NCI-H82 treated with DMSO at 0.1 percent for 48 hours (cell line): ENCODE measurements around the gene SARM1.

Experiments
- DNase-seq: peaks from one replicate; lab custom pipeline; 2025; ENCODE audit not compliant: unreplicated experiment; lab: John Stamatoyannopoulos, UW

The SARM1 gene

DNA sequence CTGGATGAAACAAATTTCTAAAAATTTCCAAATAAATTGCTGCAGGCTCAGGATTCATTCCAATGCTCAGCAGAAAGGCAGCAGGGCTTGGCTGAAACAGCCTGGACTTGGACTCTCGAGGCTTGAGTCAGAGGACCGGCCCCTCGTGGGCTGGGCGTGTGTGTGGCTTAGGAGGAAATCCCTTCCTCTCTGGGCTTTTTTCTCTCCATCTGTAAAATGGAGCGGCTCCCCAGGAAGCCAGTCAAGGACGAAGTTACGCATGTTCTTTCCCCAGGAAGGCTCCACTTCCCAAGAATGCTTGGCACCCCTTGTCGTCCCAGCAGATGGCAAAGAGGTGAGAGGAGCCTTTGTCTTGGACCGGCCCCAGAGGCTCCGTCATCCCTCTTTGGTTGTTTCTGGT is 21.0 kb downstream of the SARM1 start:
- no peak for DNase-seq

DNA sequence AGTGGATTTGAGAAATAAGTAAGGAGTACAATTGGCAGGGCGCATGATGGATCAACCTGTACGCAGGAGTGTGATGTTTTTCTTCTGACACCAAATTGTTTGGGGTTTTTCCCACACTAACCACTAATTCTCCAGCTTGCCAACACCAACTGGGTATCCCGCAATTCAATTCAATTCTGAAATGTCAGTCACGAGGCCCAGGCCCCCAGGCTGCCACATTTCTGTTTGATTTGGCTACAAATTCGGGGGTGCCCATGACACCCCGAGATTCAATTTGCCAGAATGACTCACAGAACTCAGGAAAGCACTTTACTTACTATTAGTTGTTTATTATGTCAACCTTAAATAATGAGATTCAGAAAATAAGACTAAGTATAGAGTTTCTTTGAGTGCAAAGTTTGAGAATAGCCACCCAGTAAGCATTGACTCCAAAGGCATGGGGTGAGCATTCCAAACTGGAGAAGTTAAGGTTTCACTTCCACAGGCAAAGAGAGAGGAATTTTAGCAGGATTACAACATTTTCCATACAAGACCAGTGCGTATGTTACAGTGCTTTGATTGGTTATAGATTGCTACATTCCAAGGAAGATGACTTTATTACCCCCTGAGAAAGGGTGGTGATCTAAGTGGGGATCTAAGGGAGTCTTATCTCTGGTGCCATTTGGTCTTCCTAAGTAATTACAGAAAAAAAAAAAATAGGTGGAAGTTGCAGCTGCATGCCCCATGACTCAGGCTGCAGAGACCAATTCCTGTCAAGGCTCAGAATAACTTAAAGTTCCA is 23.0 kb downstream of the SARM1 start:
- DNase-seq = no peak

DNA sequence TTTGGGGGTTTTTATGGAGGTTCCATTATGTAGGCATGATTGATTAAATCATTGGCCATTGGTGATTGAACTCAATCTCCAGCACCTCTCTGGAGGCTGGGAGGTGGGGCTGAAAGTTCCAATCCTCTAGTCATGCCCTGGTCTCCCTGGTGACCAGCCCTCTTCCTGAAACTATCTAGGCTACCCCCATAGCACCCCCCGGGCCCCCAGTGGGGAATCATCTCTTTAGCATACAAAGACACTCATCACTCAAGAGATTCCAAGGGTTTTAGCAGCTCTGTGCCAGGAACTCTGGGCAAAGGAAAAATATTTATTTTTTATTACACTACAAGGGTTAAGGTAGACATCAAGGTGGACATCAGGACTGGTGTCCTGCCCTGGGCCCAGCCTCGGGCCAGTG is 23.9 kb downstream of the SARM1 start:
- no peak for DNase-seq

DNA sequence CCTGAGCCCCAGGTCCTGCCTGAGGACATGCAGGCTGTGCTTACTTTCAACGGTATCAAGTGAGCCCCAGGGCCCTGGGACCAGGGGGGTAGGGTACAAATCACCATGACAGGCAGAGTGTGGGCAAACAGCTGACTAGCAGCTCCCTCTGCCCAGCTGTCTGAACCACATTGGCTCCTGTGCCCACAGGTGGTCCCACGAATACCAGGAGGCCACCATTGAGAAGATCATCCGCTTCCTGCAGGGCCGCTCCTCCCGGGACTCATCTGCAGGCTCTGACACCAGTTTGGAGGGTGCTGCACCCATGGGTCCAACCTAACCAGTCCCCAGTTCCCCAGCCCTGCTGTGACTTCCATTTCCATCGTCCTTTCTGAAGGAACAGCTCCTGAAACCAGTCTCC is 24.5 kb downstream of the SARM1 start:
- DNase-seq = no peak

DNA sequence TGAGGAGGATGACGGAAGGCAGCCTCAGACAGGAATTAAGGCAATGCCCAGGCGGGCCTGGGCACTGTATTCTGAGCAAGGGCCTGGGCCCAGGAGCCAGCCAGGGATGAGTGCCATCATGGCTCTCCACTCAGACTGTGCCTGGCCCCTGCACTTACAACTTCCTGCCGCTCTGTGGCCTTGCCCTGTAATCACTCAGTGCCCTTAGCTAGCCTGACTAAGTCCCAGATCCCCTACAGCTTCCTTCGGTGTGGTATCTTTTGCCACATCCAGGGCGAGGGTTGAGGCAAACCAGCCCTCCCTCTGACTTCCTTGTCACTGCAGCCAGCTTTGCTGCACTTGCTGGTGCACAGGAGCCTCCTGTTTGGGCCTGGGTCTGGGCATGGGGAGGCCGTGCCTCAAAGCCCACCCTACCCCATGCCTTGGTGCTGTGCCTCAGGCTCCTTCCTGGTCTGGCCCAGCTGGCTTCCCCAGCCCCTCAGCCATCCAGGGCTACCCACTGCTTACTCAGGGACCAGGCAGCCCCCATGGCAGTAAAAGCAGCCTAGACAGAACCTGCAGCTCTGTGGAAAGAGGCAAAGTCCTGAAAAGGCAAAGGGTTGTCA is 25.2 kb downstream of the SARM1 start:
- no peak for DNase-seq

DNA sequence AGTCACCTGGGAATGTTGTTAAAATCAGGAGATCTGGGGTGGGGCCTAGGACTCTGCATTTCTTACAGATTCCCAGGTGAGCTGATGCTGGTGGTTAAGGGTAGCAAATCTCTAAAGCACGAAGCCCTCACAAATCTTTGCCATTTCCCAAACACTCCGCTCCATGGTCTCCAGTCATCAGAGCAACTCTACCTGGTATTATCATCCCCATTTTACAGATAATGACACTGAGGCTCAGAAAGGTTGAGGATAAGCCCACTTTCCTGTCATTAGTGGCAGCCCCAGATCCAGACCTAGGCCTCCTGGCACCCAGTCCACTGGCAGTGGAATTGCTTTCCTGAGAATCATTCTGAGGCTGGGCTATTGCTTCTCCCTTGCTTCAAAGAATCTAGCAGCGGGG is 25.8 kb downstream of the SARM1 start:
- DNase-seq = no peak

DNA sequence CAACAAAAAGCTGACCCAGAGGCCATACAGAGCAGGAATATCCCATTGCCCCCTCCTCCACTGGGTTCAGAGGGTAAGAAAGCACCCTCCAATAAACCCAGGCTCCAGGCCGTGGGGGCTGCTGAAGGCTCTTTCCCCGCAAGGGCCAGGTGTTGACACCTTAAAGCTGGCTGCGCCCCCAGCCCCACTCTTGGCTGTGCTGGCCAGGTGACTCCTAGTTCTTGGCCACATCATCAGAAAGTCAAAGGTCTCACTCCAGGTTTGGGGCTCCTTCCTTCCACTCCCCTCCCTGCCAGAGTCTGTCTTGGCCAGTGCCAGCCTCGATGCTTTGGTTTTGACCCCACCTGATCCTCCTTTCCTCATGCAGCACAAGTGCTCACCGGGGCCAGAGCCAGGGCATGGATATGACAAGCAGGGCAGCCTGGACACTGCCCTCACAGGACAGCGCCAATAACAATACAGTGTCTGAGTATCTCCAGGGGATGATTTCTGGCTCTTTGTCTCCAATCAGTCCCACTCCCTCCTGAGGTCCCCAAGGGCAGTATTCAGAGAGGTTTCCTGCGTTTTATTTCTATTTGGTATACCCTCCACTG is 26.3 kb downstream of the SARM1 start:
- no peak for DNase-seq

DNA sequence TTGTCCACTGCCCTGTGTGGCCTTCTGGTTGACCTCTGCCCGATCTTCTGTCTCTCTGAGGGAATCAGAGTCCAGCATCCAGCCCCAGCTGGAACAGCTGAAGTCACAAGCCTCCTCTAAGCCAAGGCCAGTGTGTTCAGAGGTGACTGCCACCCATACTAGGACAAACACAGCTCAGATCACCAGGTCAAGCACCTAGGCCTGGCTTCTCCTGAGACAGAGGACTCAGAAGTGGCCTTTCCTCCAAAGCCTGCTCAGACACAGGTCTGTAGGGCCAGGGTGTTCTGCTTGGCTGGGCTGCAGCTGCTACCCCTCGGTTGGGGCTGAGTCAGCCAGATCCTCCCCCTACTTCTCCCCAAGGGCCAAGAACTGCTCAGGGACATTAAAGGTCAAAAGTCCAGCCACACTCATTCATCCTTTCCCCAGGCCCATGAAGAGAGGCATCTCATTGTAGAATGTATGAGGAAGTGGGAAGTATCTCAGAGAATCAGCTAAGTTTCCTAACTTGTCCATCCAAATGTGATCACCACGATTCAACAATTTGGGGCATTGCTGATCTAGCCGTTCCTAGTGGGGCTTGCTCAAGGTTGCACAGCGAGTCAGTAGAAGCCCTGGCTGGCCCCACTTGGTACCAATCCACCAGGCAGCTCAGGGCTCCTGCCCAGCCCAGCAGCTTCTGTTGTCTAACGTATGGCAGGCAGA is 26.9 kb downstream of the SARM1 start:
- no peak for DNase-seq

DNA sequence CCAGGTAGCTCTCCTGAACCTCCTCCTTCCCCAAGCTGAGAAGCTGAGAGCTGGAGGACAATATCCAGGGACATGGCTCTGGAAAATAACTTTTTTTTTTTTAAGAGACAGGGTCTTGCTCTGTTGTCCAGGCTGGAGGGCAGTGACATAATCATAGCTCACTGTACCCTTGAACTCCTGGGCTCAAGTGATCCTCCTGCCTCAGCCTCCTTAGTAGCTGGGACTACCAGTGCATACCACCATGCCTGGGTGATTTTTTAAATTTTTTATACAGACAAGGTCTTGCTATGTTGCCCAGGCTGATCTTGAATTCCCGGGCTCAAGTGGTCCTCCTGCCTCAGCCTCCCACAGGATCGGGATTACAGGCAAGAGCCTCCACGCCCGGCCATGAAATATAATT is 28.3 kb downstream of the SARM1 start:
- DNase-seq = no peak

DNA sequence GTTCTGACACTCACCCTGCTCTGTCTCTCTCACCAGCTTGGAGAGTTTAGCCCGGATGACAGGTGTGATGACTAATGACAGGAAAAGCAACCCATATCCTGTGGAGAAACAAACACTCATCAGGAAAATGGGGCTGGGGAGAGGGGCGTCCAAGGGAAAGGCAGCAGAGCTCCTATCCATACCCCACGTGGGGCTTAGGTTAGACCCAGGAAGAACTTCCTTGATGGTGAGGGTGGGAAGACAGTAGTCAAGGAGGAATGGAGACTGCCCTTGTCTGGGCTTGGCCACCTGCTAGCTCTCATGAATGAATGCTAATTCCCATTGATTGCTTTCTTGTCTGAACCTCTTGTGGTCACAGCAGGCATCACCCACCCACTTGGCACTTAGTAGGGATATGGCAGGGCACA is 30.7 kb downstream of the SARM1 start:
- DNase-seq = no peak

DNA sequence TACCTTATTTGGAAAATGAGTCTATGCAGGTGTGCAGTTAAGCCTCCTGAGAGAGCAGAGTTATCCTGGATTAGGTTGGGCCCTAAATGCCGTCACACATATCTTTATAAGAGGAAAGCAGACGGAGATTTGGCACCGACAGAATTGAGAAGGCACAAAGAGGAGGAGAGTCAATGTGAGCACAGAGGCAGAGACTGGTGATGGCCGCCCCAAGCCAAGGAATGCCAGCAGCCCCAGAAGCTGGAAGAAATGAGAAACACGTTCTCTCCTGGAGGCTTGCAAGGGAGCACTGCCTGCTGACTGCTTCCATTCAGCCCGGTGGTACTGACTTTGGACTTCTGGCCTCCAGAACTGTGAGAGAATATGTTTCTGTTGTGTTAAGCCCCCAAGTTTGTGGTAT is 31.4 kb downstream of the SARM1 start:
- DNase-seq = no peak

DNA sequence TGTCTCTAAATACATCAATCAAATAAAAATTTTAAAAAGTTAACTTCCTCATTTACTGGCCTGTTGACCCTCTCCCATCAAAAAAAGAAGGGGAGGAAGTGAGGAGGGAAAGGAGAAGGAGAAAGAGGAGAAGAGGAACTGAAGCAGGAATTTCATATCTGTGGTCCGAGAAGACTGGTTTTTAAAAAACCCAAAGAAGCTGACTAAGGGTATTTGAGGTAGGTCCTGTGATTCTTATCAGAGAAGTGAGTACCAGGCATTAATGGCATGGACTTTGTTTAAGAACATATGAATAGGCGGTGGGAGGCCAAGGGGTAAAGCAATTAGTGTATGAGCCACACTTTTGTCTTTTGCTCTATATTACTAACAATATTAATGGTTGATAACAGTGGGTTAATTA is 32.5 kb downstream of the SARM1 start:
- DNase-seq = no peak

DNA sequence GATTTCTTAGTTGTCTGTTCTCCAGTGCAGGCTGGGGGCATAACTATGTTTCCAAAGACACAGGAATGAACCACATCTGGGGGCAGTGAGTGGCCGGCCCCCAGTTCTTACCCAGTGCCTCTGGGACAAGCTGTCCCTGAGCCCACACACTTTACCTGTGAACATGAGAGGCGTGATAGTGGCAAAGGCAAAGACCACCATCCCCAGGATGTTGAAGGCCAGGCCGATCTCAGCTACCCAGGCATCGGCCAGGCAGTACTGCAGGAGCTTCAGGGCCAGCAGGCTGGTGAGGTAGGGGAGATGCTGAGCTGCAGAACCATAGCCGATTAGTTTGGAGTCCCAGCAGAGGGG is 32.9 kb downstream of the SARM1 start:
- no peak for DNase-seq

DNA sequence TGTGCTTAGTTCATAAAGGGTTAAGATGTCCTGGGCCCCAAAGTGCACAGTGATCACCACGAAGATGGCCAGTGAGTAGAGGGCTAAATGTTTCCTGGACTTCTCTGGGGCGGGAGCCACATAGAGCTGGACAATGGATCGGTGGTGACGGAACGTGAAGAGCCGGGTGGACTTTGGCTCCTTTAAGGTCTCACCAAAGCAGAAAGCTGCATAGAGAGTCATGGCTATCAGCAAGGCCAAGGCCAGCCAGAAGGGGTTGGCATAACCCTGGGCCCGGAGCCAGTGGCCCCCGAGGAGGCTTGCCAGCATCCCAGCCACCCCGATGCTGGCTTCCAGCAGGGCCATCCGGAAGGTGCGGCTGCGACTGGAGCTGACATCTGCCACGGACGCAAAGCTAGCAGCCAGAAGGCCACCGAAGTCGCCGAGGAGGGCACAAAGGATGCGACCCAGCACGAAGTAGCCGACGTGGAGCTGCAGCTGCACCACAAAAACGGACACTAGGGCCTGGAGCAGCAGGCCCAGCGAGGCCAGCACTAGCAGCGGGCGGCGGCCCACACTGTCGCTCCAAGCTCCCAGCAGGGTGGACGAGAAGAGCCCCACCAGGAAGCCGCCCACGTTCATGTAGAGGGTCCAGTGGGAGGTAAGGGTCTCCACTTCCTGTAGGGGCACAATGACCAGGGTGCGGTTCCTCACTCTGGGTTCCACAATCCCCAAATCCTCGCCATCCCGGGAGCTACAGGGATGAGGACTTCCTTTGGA is 33.5 kb downstream of the SARM1 start:
- DNase-seq = no peak

DNA sequence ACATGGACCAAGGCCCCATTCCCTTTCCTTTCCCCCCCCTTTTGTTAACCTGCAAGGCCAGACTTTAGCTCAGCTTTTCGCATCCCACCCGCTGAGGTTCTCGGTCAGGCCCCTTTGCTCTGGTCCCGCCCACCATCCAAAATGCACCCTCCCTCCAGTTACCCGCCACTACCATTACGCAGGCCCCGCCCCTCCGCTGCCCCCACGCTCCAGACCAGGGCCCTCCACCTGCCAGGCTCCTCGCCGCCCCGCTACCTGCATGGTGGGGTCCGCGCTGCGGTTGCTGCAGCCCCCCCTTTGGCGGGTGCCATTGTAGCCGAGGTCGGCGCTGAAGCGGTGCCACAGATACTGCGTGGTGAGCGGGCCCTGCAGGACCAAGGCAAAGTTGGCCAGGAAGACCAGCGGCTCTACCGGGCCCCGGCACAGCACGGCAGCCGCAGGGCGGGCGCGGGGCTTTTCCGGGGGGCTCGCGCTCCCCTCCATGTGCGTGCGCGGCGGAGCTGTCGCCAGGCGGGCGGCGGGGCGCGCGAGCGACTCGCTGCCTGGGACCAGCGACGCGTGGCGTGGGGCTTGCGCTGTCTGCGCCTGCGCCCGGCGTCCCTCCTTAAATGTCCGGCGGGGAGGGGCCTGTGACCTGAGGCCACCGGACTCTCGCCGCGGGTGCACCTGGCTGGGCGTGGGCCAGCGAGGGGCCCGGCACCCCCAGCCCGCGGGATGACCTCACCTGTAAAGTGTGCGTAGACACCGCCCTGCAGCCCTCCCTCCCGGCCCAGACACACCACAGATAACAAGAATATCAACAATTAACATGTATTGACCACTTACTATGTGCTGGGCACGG is 34.4 kb downstream of the SARM1 start, which contains the start of gene SLC46A1:
SLC46A1 (minus strand) TSS at position 581 of the 841 bp plus-strand sequence; CDS start at position 483, 98 bp downstream.
- peak; percentile 53 for DNase-seq

DNA sequence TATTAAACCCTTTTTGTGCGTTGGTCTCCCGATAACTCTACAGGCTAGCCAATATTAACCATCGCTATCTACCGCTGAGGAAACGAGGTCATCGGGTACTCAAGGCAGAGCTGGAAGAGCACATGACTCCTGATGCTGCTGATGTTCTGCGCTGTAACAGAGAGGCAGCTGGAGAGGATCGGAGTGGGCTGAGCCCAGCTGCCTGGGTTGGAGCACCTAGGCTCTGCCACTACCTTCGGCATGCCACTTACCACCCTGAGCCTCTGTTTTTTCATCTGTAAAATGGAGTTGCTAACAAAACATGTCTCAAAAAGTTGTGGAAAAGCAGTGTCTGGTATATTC is 35.0 kb downstream of the SARM1 start:
- no peak for DNase-seq

DNA sequence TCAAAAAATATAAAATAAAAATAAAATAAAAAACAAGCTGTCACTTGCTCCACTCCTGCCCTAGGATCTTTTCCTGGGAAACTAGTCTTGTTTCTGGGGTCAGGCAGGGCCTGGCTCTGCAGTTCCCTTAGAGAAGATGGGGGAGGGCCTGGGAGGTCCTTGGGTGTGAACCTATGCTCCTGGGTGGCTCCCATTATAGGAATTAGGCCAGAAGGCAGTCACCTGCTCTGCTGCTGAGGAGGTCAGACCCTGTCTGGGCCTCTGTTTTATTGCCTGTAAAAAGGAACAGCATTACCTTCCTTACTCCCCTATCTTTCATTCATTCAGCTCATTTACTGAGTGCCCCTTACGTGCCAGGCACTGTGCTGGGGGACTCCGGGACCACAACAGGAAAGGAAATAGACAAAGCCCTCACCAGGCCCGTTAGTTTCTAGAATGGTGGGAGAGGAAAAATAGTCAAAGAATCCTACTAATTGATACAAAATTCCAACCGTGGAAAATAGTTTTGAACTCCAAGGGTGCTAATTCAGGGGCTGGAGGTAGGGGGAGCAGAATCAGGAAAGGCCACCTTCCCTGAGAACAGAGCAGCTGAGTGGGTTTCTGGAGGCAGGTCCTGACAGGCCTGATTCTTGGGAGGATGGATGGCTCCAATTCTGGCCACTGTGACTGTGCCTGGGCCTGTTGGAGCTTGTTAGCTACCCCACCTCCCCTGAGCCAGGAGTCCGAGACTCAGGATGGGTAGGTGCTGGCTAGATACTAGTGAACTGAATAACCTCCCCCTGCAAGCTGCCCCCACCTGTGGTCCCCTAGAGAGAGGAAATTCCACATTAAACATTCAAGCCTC is 35.9 kb downstream of the SARM1 start:
- DNase-seq = no peak

DNA sequence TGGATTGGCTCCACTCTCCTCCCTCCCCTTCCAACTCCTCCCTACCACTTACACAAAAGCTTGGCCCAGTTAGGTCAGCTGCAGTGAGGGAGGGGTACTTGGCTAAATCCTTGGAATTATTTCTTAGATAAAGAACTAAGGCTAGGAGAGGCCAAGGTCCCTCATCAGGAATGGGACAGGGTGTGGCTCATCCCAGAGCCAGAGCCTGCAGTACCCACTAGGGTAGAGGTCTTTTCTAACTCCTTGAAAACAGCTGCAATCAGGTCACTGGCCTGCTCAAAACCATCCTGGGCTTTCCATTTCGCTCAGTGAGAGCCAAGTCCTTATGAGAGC is 36.4 kb downstream of the SARM1 start:
- DNase-seq = no peak

DNA sequence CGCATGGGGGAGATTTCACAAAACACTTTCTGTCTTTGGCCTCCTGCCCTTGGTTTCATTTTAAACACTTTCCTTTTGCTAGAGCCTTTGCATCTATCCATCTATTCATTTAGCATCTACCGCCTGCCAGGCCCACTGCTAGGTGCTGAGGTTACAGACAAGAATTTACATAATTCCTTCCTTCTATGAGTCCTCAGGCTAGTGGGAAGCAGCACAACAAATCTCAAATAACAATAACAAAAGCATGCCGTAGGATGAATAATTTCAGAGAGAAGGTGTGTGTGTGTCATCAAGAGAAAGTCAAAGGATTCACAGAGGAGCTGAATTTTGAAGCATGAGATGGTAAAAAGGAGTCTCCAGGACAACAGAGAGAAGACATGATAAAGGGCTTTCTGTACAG is 40.6 kb downstream of the SARM1 start:
- DNase-seq = no peak

DNA sequence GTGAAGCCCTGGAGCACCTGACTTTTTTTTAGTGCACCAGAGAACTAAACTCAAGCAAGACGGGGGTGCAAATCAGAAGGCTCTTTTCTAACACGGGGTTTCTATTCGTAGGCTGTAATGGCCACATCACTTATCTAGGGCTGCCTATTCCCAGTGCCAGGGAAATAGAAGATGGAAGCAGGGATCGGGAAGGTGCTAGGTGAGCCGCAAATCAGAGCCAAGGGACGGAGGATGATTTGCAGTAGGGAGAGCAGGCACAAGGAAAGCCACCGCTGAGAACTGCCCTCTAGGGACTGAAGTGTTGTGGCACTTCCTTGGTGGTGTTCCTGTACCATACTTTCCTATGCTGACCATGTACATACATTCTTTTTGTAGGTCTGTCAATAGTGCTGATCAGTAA is 42.3 kb downstream of the SARM1 start:
- no peak for DNase-seq
